ENCODE measurements around the gene TCN2. TPM values are rescaled to one million over a fixed set of nuclear protein-coding genes. Genes with fewer than 3 reads are reported as not detected.
"Not testable (repeated sequence)": the region's sequence is repeated elsewhere in the genome, so short reads cannot be mapped to it uniquely, and the experiment has no call there.

The TCN2 gene
- total RNA-seq, 6 experiments from 2014 or later = 2.3 to 3.2 (median 2.9) TPM

DNA sequence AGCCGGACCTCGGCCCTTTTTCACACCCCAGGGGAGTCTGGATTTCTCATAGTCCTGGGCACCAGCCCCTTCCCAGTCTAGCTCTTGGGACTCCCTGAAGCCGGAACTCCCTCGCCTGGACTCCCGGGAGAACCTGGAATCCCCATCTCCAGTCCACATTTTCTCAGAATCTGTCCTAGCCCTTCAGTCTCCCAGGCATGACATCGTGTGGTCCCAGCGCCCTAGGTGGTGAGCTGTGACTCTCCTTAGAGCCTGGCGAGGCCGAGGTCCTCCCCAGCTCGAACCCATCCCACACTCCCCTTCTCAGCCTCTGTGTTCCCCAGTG is 61.4 kb downstream of the TCN2 start:
- TF ChIP-seq, protein P1, sequence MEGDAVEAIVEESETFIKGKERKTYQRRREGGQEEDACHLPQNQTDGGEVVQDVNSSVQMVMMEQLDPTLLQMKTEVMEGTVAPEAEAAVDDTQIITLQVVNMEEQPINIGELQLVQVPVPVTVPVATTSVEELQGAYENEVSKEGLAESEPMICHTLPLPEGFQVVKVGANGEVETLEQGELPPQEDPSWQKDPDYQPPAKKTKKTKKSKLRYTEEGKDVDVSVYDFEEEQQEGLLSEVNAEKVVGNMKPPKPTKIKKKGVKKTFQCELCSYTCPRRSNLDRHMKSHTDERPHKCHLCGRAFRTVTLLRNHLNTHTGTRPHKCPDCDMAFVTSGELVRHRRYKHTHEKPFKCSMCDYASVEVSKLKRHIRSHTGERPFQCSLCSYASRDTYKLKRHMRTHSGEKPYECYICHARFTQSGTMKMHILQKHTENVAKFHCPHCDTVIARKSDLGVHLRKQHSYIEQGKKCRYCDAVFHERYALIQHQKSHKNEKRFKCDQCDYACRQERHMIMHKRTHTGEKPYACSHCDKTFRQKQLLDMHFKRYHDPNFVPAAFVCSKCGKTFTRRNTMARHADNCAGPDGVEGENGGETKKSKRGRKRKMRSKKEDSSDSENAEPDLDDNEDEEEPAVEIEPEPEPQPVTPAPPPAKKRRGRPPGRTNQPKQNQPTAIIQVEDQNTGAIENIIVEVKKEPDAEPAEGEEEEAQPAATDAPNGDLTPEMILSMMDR (IDR thresholded peaks at IDR 0.05) = no peak
- Mint-ChIP-seq H3K9me3 (no peaks in the 10 kb centered on the region), H3K27me3 (ENCODE audit: insufficient read depth) (peaks cover 7% of the 10 kb centered on the region), H3K4me1 (ENCODE audit: low read depth) (peaks cover 24% of the 10 kb centered on the region), H3K27ac (peak overlapping the region; percentile 93), H3K36me3 (ENCODE audit: low read depth) (peaks cover 6% of the 10 kb centered on the region; the same call in 1 of the 2 replicates), H3K4me3 (peak overlapping the region; percentile 96)
- no peak for DNase-seq

- Mint-ChIP-seq H3K9me3 (no peaks in the 10 kb centered on the region), H3K4me3 (no peak overlapping the region), H3K4me1 (ENCODE audit: low read depth) (peaks cover 24% of the 10 kb centered on the region), H3K27ac (no peak overlapping the region), H3K36me3 (ENCODE audit: low read depth) (no peaks in the 10 kb centered on the region), H3K27me3 (ENCODE audit: insufficient read depth) (peaks cover 20% of the 10 kb centered on the region)
- TF ChIP-seq, protein P1 (IDR thresholded peaks at IDR 0.05) = no peak
- DNase-seq = no peak
These were observed 64.1 kb downstream of the TCN2 start for GRCh38 chr22:30671071-30671470.

DNA sequence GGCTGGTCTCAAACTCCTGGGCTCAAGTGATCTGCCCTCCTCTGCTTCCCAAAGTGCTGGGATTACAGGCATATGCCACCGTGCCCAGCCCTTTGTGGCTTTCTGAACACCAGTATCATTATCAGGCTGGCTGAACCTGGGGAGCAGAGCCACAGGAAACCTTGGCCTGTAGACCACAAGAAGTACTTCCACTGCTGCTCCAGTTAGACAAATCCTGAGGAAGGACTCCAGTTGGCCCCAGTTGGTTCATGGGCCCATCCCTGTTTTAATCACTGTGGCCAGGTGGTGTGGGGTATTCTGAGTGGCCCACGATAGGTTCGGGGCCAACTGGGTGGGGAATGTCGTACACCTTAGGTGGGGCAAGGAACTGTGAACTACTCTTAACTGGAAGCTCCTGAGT is 66.2 kb downstream of the TCN2 start:
- H3K9me3 Mint-ChIP-seq = no peaks in the 10 kb centered on the region
- H3K4me1 Mint-ChIP-seq (ENCODE audit: low read depth) = peaks cover 13% of the 10 kb centered on the region
- H3K4me3 Mint-ChIP-seq = no peak overlapping the region
- TF ChIP-seq, protein P1 (IDR thresholded peaks at IDR 0.05) = no peak
- peaks cover 40% of the 10 kb centered on the region for H3K27me3 Mint-ChIP-seq (ENCODE audit: insufficient read depth)
- no peaks in the 10 kb centered on the region for H3K36me3 Mint-ChIP-seq (ENCODE audit: low read depth)
- DNase-seq = no peak
- no peak overlapping the region for H3K27ac Mint-ChIP-seq

GRCh38 chr22:30674482-30674881 is 67.5 kb downstream of the TCN2 start:
- H3K4me1 Mint-ChIP-seq (ENCODE audit: low read depth) = peaks cover 14% of the 10 kb centered on the region
- no peak overlapping the region for H3K4me3 Mint-ChIP-seq
- DNase-seq = no peak
- no peaks in the 10 kb centered on the region for H3K9me3 Mint-ChIP-seq
- TF ChIP-seq, protein P1 (IDR thresholded peaks at IDR 0.05) = no peak
- H3K27ac Mint-ChIP-seq = no peak overlapping the region
- H3K36me3 Mint-ChIP-seq (ENCODE audit: low read depth) = no peaks in the 10 kb centered on the region
- H3K27me3 Mint-ChIP-seq (ENCODE audit: insufficient read depth) = peaks cover 38% of the 10 kb centered on the region

DNA sequence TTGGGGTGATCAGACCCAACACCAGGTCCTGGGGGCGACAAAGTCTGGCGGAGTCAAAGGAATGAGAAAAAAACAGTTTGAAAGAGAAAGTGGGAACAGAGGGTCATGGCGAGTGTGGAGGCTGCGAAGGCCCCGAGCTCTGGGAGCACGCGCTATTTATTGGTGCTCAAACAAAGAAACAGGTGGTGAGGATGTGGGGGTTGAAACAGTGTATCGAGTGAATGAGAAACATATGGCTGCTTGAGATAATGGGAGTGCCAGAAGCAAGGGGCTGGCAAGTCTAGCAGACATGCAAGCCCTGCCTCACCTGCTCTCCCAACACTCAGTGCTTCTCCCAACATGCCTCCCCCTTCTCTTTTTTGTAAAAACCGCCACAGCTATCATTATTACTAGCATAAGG is 68.5 kb downstream of the TCN2 start:
- TF ChIP-seq, protein P1 (IDR thresholded peaks at IDR 0.05) = no peak
- no peak for DNase-seq
- Mint-ChIP-seq H3K9me3 (no peaks in the 10 kb centered on the region), H3K4me3 (no peak overlapping the region), H3K27me3 (ENCODE audit: insufficient read depth) (peaks cover 44% of the 10 kb centered on the region), H3K27ac (no peak overlapping the region), H3K4me1 (ENCODE audit: low read depth) (peaks cover 15% of the 10 kb centered on the region), H3K36me3 (ENCODE audit: low read depth) (no peaks in the 10 kb centered on the region)

DNA sequence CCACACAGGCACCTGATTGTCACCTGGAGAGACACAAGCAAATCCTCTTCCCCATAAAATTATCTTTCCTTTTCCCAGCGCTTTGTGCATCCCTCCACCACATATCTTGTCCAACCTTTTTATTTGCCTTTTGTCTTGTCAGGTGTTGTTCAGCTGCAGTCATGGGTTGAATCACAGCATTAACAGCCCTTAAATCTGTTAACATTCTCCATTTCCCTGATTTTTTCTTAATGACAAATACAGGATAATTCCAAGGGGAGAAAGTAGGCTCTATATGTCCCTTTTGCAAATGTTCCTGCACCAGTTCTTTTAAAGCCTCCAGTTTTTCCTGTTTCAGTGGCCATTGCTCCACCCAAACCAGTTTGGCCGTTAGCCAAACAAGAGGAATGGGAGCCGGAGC is 69.6 kb downstream of the TCN2 start:
- not testable (repeated sequence) for H3K36me3 Mint-ChIP-seq (ENCODE audit: low read depth); H3K9me3 Mint-ChIP-seq; DNase-seq; H3K27ac Mint-ChIP-seq; H3K4me3 Mint-ChIP-seq
- Mint-ChIP-seq H3K27me3 (ENCODE audit: insufficient read depth) (peaks cover 51% of the 10 kb centered on the region), H3K4me1 (ENCODE audit: low read depth) (peaks cover 15% of the 10 kb centered on the region)

Other genes with a start within 250 kb of the TCN2 start
- 10 to 100 TPM; 12.7 to 18.9 (median 15.3) TPM for gene RNF215, start 219.8 kb upstream of the TCN2 start, total RNA-seq (2021; fragmentation: NEBNext Ultra II Directional; extraction: Animal tissue kit (Norgen Biotek cat#: 25700))
- gene SEC14L2, start 210.2 kb upstream of the TCN2 start, total RNA-seq (2021; fragmentation: NEBNext Ultra II Directional; extraction: Animal tissue kit (Norgen Biotek cat#: 25700)) = 10 to 100 TPM; 18.4 to 24.0 (median 22.8) TPM
- 1 to 10 TPM; 1.7 to 5.7 (median 4.1) TPM for gene MTFP1, start 181.4 kb upstream of the TCN2 start, total RNA-seq (2021; fragmentation: NEBNext Ultra II Directional; extraction: Animal tissue kit (Norgen Biotek cat#: 25700))
- not detected for gene SEC14L3, start 135.2 kb upstream of the TCN2 start, total RNA-seq (2021; fragmentation: NEBNext Ultra II Directional; extraction: Animal tissue kit (Norgen Biotek cat#: 25700))
- not detected for gene SEC14L4, start 101.5 kb upstream of the TCN2 start, total RNA-seq (2021; fragmentation: NEBNext Ultra II Directional; extraction: Animal tissue kit (Norgen Biotek cat#: 25700))
- not detected for gene SEC14L6, start 60.4 kb upstream of the TCN2 start, total RNA-seq (2021; fragmentation: NEBNext Ultra II Directional; extraction: Animal tissue kit (Norgen Biotek cat#: 25700))
- not detected for gene GAL3ST1, start 32.5 kb upstream of the TCN2 start, total RNA-seq (2021; fragmentation: NEBNext Ultra II Directional; extraction: Animal tissue kit (Norgen Biotek cat#: 25700))
- gene PES1, start 15.3 kb upstream of the TCN2 start, total RNA-seq (2021; fragmentation: NEBNext Ultra II Directional; extraction: Animal tissue kit (Norgen Biotek cat#: 25700)) = 100 to 1,000 TPM in 1 of 6 experiments, 10 to 100 TPM in 5; 81.8 to 110 (median 86.9) TPM
- gene SLC35E4, start 28.6 kb downstream of the TCN2 start, total RNA-seq (2021; fragmentation: NEBNext Ultra II Directional; extraction: Animal tissue kit (Norgen Biotek cat#: 25700)) = 1 to 10 TPM; 4.9 to 7.4 (median 5.5) TPM
- gene DUSP18, start 60.7 kb downstream of the TCN2 start, total RNA-seq (2021; fragmentation: NEBNext Ultra II Directional; extraction: Animal tissue kit (Norgen Biotek cat#: 25700)) = 1 to 10 TPM; 4.7 to 7.3 (median 6.0) TPM
- gene OSBP2, start 87.7 kb downstream of the TCN2 start, total RNA-seq (2021; fragmentation: NEBNext Ultra II Directional; extraction: Animal tissue kit (Norgen Biotek cat#: 25700)) = under 1 TPM in 5 of 6 experiments, not detected in 1; 0.09 to 0.37 (median 0.28) TPM